H1 (cell line): Measurements from ENCODE around the gene MAGI2. TPM values are rescaled to one million over a fixed set of nuclear protein-coding genes. Genes with fewer than 3 reads are reported as not detected.

Source experiments
- CTCF ChIA-PET: fragments of 300-600 bp; sonication (Branson Sonifier 250); formaldehyde crosslinking; loops from one replicate; lab custom pipeline; 2021; ENCODE audit not compliant: partially characterized antibody; lab: Charles Lee
- POLR2A ChIA-PET: fragments of 300-600 bp; sonication (Branson Sonifier 250); formaldehyde crosslinking; loops from one replicate; lab custom pipeline; 2021; ENCODE audit warnings: inconsistent platforms; ENCODE audit not compliant: partially characterized antibody; lab: Charles Lee
- DNase-seq, 2 experiments: peaks; one replicate each; pipeline versions ENCODE4 v3.0.0 to v3.0.0-alpha.2; 2010 to 2022; ENCODE audit warnings: low spot score in 2 of 2, low read depth in 1 of 2, mixed read lengths in 1 of 2
- FAIRE-seq: peaks from 2 replicates; lab custom pipeline; 2011; peaks lifted over from hg19 to GRCh38; lab: Jason Lieb, UNC
- H2AFZ ChIP-seq: 2 replicates; pipeline ENCODE4 v1.8.1; 2012; ENCODE audit warnings: low read length, inconsistent platforms
- H2AK5ac ChIP-seq: 2 replicates; pipeline ENCODE4 v1.6.1; 2013; ENCODE audit warnings: low read depth, low read length
- H2BK120ac ChIP-seq: replicated peaks from 2 replicates; pipeline ENCODE3; 2013; ENCODE audit warnings: low read depth, low read length, inconsistent platforms
- H2BK12ac ChIP-seq: 2 replicates; pipeline ENCODE4 v1.6.1; 2013; ENCODE audit warnings: low read depth, low read length
- H2BK15ac ChIP-seq: 2 replicates; pipeline ENCODE4 v1.6.1; 2013; ENCODE audit warnings: low read length
- H2BK20ac ChIP-seq: 2 replicates; pipeline ENCODE4 v1.6.1; 2013; ENCODE audit warnings: low read length
- H2BK5ac ChIP-seq: 2 replicates; pipeline ENCODE4 v1.6.1; 2013; ENCODE audit warnings: low read depth, low read length
- H3K14ac ChIP-seq: 2 replicates; pipeline ENCODE4 v1.6.1; 2013; ENCODE audit warnings: inconsistent platforms; ENCODE audit not compliant: insufficient read length
- H3K18ac ChIP-seq: 2 replicates; pipeline ENCODE4 v1.6.1; 2013; ENCODE audit warnings: low read length; ENCODE audit errors: extremely low read depth
- H3K23ac ChIP-seq: 2 replicates; pipeline ENCODE4 v1.6.1; 2013; ENCODE audit warnings: inconsistent platforms; ENCODE audit not compliant: insufficient read length
- H3K23me2 ChIP-seq: 2 replicates; pipeline ENCODE4 v1.6.1; 2013; ENCODE audit warnings: low read depth, low read length
- H3K27ac ChIP-seq: 2 replicates; pipeline ENCODE4 v1.6.1; 2011; ENCODE audit warnings: low read depth, low read length, inconsistent platforms
- H3K27me3 ChIP-seq, 4 experiments: replicated peaks in 1 of 4; 1 replicate in 1 of 4; 2 replicates in 3 of 4; pipeline versions ENCODE4 v1.6.1 to v1.8.1; 2011 to 2013; ENCODE audit warnings: low read length in 3 of 4, mild to moderate bottlenecking in 3 of 4, inconsistent platforms in 2 of 4, mixed read lengths in 2 of 4, moderate library complexity in 1 of 4; ENCODE audit not compliant: control insufficient read depth in 3 of 4, insufficient read depth in 3 of 4; ENCODE audit errors: extremely low read depth in 1 of 4
- H3K36me3 ChIP-seq, 4 experiments: 2 replicates each; pipeline versions ENCODE4 v1.6.1 to v1.8.1; 2011 to 2013; ENCODE audit warnings: mild to moderate bottlenecking in 4 of 4, low read length in 3 of 4, moderate library complexity in 2 of 4, control low read depth in 1 of 4, inconsistent platforms in 1 of 4; ENCODE audit not compliant: insufficient read depth in 4 of 4, control insufficient read depth in 2 of 4
- H3K4ac ChIP-seq: replicated peaks from 2 replicates; pipeline ENCODE3; 2013; ENCODE audit warnings: low read length, low read depth, mixed read lengths, inconsistent platforms; ENCODE audit not compliant: insufficient read length
- H3K4me1 ChIP-seq, 4 experiments: replicated peaks in 1 of 4; 1 replicate in 1 of 4; 2 replicates in 3 of 4; pipeline versions ENCODE4 v1.6.1 to v1.8.1; 2011 to 2013; ENCODE audit warnings: low read length in 3 of 4, inconsistent platforms in 2 of 4, mixed read lengths in 1 of 4; ENCODE audit not compliant: insufficient read depth in 4 of 4, control insufficient read depth in 3 of 4
- H3K4me2 ChIP-seq, 2 experiments: 2 replicates each; pipeline versions ENCODE4 v1.6.1 to v1.8.1; 2011 to 2013; ENCODE audit warnings: low read depth in 2 of 2, low read length in 2 of 2, control low read depth in 1 of 2, inconsistent platforms in 1 of 2, mild to moderate bottlenecking in 1 of 2; ENCODE audit not compliant: insufficient read depth in 1 of 2
- H3K4me3 ChIP-seq, 4 experiments: fragments of 200-600, 300-600 bp in 1 of 4; sonication (generic), shearing (Covaris generic), sonication (Bioruptor Twin) in 1 of 4; 2 replicates each; pipeline versions ENCODE4 v1.5.1 to v1.8.1; 2011 to 2016; ENCODE audit warnings: low read length in 4 of 4, low read depth in 3 of 4, control low read depth in 2 of 4, inconsistent platforms in 2 of 4, mild to moderate bottlenecking in 2 of 4, mixed read lengths in 1 of 4, moderate library complexity in 1 of 4; ENCODE audit not compliant: insufficient read depth in 2 of 4; ENCODE audit errors: extremely low read depth in 1 of 4
- H3K56ac ChIP-seq: replicated peaks from 2 replicates; pipeline ENCODE3; 2013; ENCODE audit warnings: low read depth, mild to moderate bottlenecking, mixed read lengths, low read length, inconsistent platforms; ENCODE audit not compliant: insufficient read length
- H3K79me1 ChIP-seq: 2 replicates; pipeline ENCODE4 v1.6.1; 2013; ENCODE audit warnings: low read depth, low read length, control low read depth
- H3K79me2 ChIP-seq, 2 experiments: 2 replicates each; pipeline versions ENCODE4 v1.6.1 to v1.8.1; 2012 to 2013; ENCODE audit warnings: low read length in 2 of 2, mild to moderate bottlenecking in 2 of 2, inconsistent platforms in 1 of 2; ENCODE audit not compliant: insufficient read depth in 2 of 2, control insufficient read depth in 1 of 2
- H3K9ac ChIP-seq, 4 experiments: replicated peaks in 1 of 4; 1 replicate in 1 of 4; 2 replicates in 3 of 4; pipeline versions ENCODE4 v1.6.1 to v1.8.1; 2011 to 2013; ENCODE audit warnings: low read depth in 3 of 4, low read length in 3 of 4, control low read depth in 2 of 4, mild to moderate bottlenecking in 2 of 4, moderate library complexity in 2 of 4, inconsistent platforms in 1 of 4; ENCODE audit errors: extremely low read depth in 1 of 4
- H3K9me3 ChIP-seq, 2 experiments: 2 replicates each; pipeline versions ENCODE4 v1.6.1 to v1.8.1; 2012 to 2013; ENCODE audit warnings: mild to moderate bottlenecking in 2 of 2, moderate library complexity in 2 of 2, control low read depth in 1 of 2, inconsistent platforms in 1 of 2, low read depth in 1 of 2, low read length in 1 of 2, mixed read lengths in 1 of 2; ENCODE audit not compliant: insufficient read depth in 2 of 2
- H4K20me1 ChIP-seq, 2 experiments: replicated peaks in 1 of 2; 2 replicates each; pipeline versions ENCODE3 to v1.8.1; 2011 to 2013; ENCODE audit warnings: inconsistent platforms in 2 of 2, low read length in 2 of 2, mild to moderate bottlenecking in 1 of 2; ENCODE audit not compliant: insufficient read depth in 2 of 2, control insufficient read depth in 1 of 2
- H4K5ac ChIP-seq: 2 replicates; pipeline ENCODE4 v1.6.1; 2013; ENCODE audit warnings: low read length, low read depth, mixed read lengths, inconsistent platforms; ENCODE audit not compliant: insufficient read length
- H4K8ac ChIP-seq: 2 replicates; pipeline ENCODE4 v1.8.0; 2013; ENCODE audit warnings: mild to moderate bottlenecking, moderate library complexity, low read length, inconsistent platforms; ENCODE audit not compliant: insufficient read depth; ENCODE audit errors: extremely low read depth
- H4K91ac ChIP-seq: replicated peaks from 2 replicates; pipeline ENCODE3; 2013; ENCODE audit warnings: low read length, mixed read lengths, inconsistent platforms; ENCODE audit not compliant: insufficient read length
- CREB1 ChIP-seq: IDR thresholded peaks from 2 replicates; pipeline ENCODE4 v1.6.1; 2012; ENCODE audit warnings: inconsistent platforms
- CTBP2 ChIP-seq: IDR thresholded peaks from 2 replicates; pipeline ENCODE4 v1.7.0; 2011; ENCODE audit warnings: borderline replicate concordance, mild to moderate bottlenecking, moderate library complexity, mixed read lengths, low read length; ENCODE audit not compliant: insufficient read depth, insufficient read length
- GABPA ChIP-seq: IDR thresholded peaks from 2 replicates; pipeline ENCODE4 v1.6.1; 2011; ENCODE audit warnings: mild to moderate bottlenecking, low read length, moderate library complexity, borderline replicate concordance; ENCODE audit not compliant: insufficient read depth
- GTF2F1 ChIP-seq: IDR thresholded peaks from 2 replicates; pipeline ENCODE4 v1.6.1; 2012; ENCODE audit warnings: low read depth, low read length, improper control_type of control experiment, borderline replicate concordance
- POLR2A ChIP-seq, 2 experiments: IDR thresholded peaks; 1 replicate in 1 of 2; 2 replicates in 1 of 2; pipeline ENCODE4 v1.6.1; 2011; ENCODE audit warnings: low read depth in 2 of 2, low read length in 2 of 2, mild to moderate bottlenecking in 2 of 2; ENCODE audit errors: control extremely low read depth in 1 of 2
- SAP30 ChIP-seq: fragments of 300-600 bp; sonication (generic); IDR thresholded peaks from 2 replicates; pipeline ENCODE4 v1.7.1; 2012; ENCODE audit warnings: low read length, moderate library complexity, mild to moderate bottlenecking, inconsistent platforms; ENCODE audit not compliant: insufficient read depth, insufficient replicate concordance
- SRF ChIP-seq: IDR thresholded peaks from 2 replicates; pipeline ENCODE4 v1.6.1; 2011; ENCODE audit warnings: mild to moderate bottlenecking, low read depth, low read length, moderate library complexity
- SUZ12 ChIP-seq: fragments of 200-600 bp; sonication (generic); IDR thresholded peaks from 2 replicates; pipeline ENCODE4 v1.6.1; 2012; ENCODE audit warnings: mild to moderate bottlenecking, inconsistent platforms, low read length, moderate library complexity, mixed read lengths
- TEAD4 ChIP-seq: IDR thresholded peaks from 2 replicates; pipeline ENCODE4 v1.6.1; 2012; ENCODE audit warnings: low read depth, low read length, inconsistent platforms, mixed read lengths
- WGBS, 2 experiments: shearing (Covaris generic) in 1 of 2; methylation state at CpG; one replicate each; pipeline versions ENCODE4 v1.1.6 to v1.1.7; 2013 to 2015; ENCODE audit warnings: low lambda C conversion rate in 2 of 2, mixed read lengths in 2 of 2, inconsistent platforms in 1 of 2, low coverage in 1 of 2, missing lambda C conversion rate in 1 of 2; ENCODE audit not compliant: insufficient replicate concordance in 2 of 2, insufficient coverage in 1 of 2, insufficient read length in 1 of 2; ENCODE audit errors: extremely low coverage in 1 of 2, missing lambda C conversion rate in 1 of 2; 5-methylcytosine and 5-hydroxymethylcytosine counted together
- polyA plus RNA-seq, 7 experiments: library from polyadenylated mRNA; depleted of rRNA in 3 of 7; stranded (reverse) in 5 of 7; unstranded in 2 of 7; fragments of >200 nt in 5 of 7; fragments of 200-250 nt in 2 of 7; gene quantifications; 1 replicate in 5 of 7; 2 replicates in 1 of 7; 4 replicates in 1 of 7; pipeline versions ENCODE4 v1.2.1 to v1.2.3, GENCODE V29; 2011 to 2013; ENCODE audit warnings: missing spikeins in 2 of 7, mixed read lengths in 2 of 7
- total RNA-seq: library from RNA; stranded (reverse); fragmentation: NEBNext Ultra II Directional; extraction: Animal tissue kit (Norgen Biotek cat#: 25700); gene quantifications from 2 replicates; pipeline ENCODE4 v1.2.1, GENCODE V29; 2021
- TF ChIP-seq, protein P1 (sequence below): IDR thresholded peaks from 2 replicates; pipeline ENCODE4 v1.6.1; 2011; ENCODE audit warnings: low read length, improper control_type of control experiment

Gene MAGI2
- total and polyA plus RNA-seq, 2 of the 8 experiments (the other 6 are each of a cell fraction or from before 2014, with no cell fraction given) = 6.0 to 27.3 TPM

DNA sequence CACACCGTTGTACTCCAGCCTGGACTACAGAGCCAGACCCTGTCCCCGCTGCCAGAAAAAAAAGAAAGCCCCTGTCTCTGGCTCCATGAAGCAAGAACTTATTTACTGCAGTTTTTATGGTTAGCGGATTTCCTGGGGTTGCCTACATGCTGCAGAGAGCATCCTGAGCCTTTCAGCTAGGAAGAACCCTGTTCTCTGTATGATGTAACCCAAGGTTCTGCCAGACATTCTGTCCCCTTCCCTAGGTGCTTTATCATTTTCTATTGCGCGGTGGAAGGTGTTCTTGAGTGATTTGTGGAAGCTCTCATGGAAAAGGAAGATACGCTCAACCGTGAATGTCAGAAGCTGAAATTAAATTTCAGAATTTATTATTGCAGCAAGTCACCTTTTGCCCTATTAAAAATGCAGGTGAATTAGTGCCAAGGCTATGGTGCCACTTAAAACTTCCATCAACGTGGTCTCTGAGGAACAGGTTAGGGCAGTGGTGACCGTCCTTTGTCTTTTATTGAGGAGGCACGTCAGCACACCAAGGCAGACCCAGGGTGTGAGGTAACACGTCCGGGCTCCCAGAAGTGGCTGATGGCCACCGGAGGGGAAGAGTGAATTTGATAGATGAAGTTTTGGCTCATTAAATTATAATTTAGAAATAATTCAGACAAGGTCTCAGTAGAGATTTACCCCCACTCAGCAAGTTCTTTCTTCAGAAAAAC, 1381.8 kb downstream of the MAGI2 start:
- H3K9ac ChIP-seq = no peak overlapping the region
- no peaks in the 10 kb centered on the region for H3K36me3 ChIP-seq
- no peaks in the 10 kb centered on the region for H4K20me1 ChIP-seq
- no peak overlapping the region for H3K14ac ChIP-seq
- H2BK20ac ChIP-seq = no peak overlapping the region
- no peak for DNase-seq
- no peak overlapping the region for H4K8ac ChIP-seq
- POLR2A ChIA-PET = no interaction called here
- H3K4me1 ChIP-seq = peaks cover 4 to 11% (median 7%) of the 10 kb centered on the region in 4 experiments
- no peak overlapping the region for H3K23ac ChIP-seq
- no peak for TF ChIP-seq CREB1
- no peak for TF ChIP-seq SUZ12
- no peak for TF ChIP-seq SAP30
- TF ChIP-seq SRF = no peak
- TF ChIP-seq CTBP2 = no peak
- no peak for TF ChIP-seq TEAD4
- no peak for TF ChIP-seq GTF2F1
- TF ChIP-seq, protein P1, sequence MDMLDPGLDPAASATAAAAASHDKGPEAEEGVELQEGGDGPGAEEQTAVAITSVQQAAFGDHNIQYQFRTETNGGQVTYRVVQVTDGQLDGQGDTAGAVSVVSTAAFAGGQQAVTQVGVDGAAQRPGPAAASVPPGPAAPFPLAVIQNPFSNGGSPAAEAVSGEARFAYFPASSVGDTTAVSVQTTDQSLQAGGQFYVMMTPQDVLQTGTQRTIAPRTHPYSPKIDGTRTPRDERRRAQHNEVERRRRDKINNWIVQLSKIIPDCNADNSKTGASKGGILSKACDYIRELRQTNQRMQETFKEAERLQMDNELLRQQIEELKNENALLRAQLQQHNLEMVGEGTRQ = no peak
- TF ChIP-seq POLR2A (IDR thresholded peaks at IDR 0.05; ENCODE audit: control extremely low read depth in 1 of 2, low read depth in 2 of 2, low read length in 2 of 2) = no peak
- no peak for TF ChIP-seq GABPA
- no peaks in the 10 kb centered on the region; the same call in 1 of the 2 replicates for H3K79me1 ChIP-seq
- H2BK120ac ChIP-seq = no peak overlapping the region
- H3K4me2 ChIP-seq = no peak overlapping the region
- CTCF ChIA-PET = interaction anchor here (0.9 kb wide), 1 partner anchor 13 kb away, joined by 3 read pairs; no protein-coding TSS in a partner anchor
- no peaks in the 10 kb centered on the region for H3K9me3 ChIP-seq
- no peak for FAIRE-seq
- WGBS, 2 experiments = 92% methylated on average over 13 of the region's 13 CpGs; no CpG with 5 or more reads in 1 of the 2 experiments
- H2BK12ac ChIP-seq = no peak overlapping the region
- no peaks in the 10 kb centered on the region; the same call in 1 of the 2 replicates for H3K23me2 ChIP-seq
- no peak overlapping the region for H3K4ac ChIP-seq
- H3K18ac ChIP-seq = no peak overlapping the region
- no peaks in the 10 kb centered on the region for H3K27me3 ChIP-seq
- no peak overlapping the region for H2AK5ac ChIP-seq
- H2BK5ac ChIP-seq = no peak overlapping the region
- no peak overlapping the region for H2BK15ac ChIP-seq
- no peak overlapping the region for H4K5ac ChIP-seq
- H3K79me2 ChIP-seq = no peaks in the 10 kb centered on the region
- no peak overlapping the region for H4K91ac ChIP-seq
- no peak overlapping the region for H3K4me3 ChIP-seq
- H2AFZ ChIP-seq = no peak overlapping the region
- H3K56ac ChIP-seq = no peak overlapping the region
- no peak overlapping the region for H3K27ac ChIP-seq
